ENCODE results near the gene KIR2DL4.
"Not testable (repeated sequence)": the region's sequence is repeated elsewhere in the genome, so short reads cannot be mapped to it uniquely, and the experiment has no call there.

DNA sequence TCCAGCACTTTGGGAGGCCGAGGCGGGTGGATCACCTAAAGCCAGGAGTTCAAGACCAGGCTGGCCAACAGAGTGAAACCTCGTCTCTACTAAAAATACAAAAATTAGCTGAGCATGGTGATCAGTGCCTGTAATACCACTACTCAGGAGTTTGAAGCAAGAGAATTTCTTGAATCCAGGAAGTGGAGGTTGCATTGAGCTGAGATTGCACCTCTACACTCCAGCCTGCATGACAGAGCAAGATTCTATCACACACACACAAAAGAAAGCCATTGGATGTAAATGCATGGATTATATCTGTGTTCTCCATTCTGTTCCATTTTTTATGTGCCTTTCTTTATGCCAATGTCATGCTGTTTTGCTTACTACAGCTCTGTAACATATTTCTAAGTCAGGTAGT, 55.1 kb downstream of the KIR2DL4 start:
- TF ChIP-seq EZH2 (IDR thresholded peaks at IDR 0.05; ENCODE audit: insufficient read depth, poor library complexity, severe bottlenecking); EZH2phosphoT487 (IDR thresholded peaks at IDR 0.05; ENCODE audit: insufficient read depth, low read depth): not testable (repeated sequence)

Measured in GM23248 (cell line).